Fibroblast of skin of left quadriceps (primary cell): Measurements from ENCODE around the gene CHCHD10.

Experiments used
- DNase-seq, 2 experiments: peaks; one replicate each; pipeline ENCODE4 v3.0.0-alpha.2; 2013; ENCODE audit warnings: low read depth in 2 of 2

CHCHD10 gene

GRCh38 chr22:23787910-23788309 is 20.1 kb upstream of the CHCHD10 start:
- no peak for DNase-seq

- no peak for DNase-seq
These were observed 19.8 kb upstream of the CHCHD10 start for GRCh38 chr22:23787600-23787896.

- peak; percentile 74 to 76 for DNase-seq
These were observed 19.2 kb upstream of the CHCHD10 start, which contains the start of gene SMARCB1 for GRCh38 chr22:23786752-23787599. Gene SMARCB1 (plus strand): TSS chr22:23786966. CDS start chr22:23787170, 204 bp downstream.

GRCh38 chr22:23786261-23786710 is 18.5 kb upstream of the CHCHD10 start:
- no peak for DNase-seq

- no peak for DNase-seq
These were observed 16.5 kb upstream of the CHCHD10 start for GRCh38 chr22:23784215-23784732.

GRCh38 chr22:23783265-23784150 is 15.7 kb upstream of the CHCHD10 start:
- DNase-seq: no peak

- no peak for DNase-seq
These were observed 14.9 kb upstream of the CHCHD10 start for GRCh38 chr22:23782703-23783102.

GRCh38 chr22:23782252-23782651 is 14.5 kb upstream of the CHCHD10 start:
- no peak for DNase-seq

- DNase-seq: no peak
These were observed 13.9 kb upstream of the CHCHD10 start for GRCh38 chr22:23781511-23782183.

GRCh38 chr22:23781065-23781464 is 13.3 kb upstream of the CHCHD10 start:
- DNase-seq: no peak

- DNase-seq: no peak
These were observed 12.5 kb upstream of the CHCHD10 start for GRCh38 chr22:23780146-23780748.

GRCh38 chr22:23779731-23780130 is 12.0 kb upstream of the CHCHD10 start:
- DNase-seq: no peak

GRCh38 chr22:23779083-23779482 is 11.3 kb upstream of the CHCHD10 start:
- no peak for DNase-seq

GRCh38 chr22:23778577-23778900 is 10.8 kb upstream of the CHCHD10 start:
- no peak for DNase-seq

- no peak for DNase-seq
These were observed 10.2 kb upstream of the CHCHD10 start for GRCh38 chr22:23777776-23778576.

- no peak for DNase-seq
These were observed 8.1 kb upstream of the CHCHD10 start for GRCh38 chr22:23775779-23776375.

- no peak for DNase-seq
These were observed 7.2 kb upstream of the CHCHD10 start for GRCh38 chr22:23774922-23775436.

- DNase-seq: no peak
These were observed 6.5 kb upstream of the CHCHD10 start for GRCh38 chr22:23774114-23774921.

- no peak for DNase-seq
These were observed 5.8 kb upstream of the CHCHD10 start for GRCh38 chr22:23773483-23774113.
